ENCODE measurements around the gene ZC3H11A.
"Not testable (repeated sequence)": the region's sequence is repeated elsewhere in the genome, so short reads cannot be mapped to it uniquely, and the experiment has no call there.

Gene ZC3H11A

GRCh38 chr1:203760506-203760905, 34.9 kb upstream of the ZC3H11A start:
- no peak for TF ChIP-seq CTCF (IDR thresholded peaks at IDR 0.05; ENCODE audit: low read depth, low read length)
- no peak for DNase-seq (ENCODE audit: low read depth in 2 of 2)
- no peak overlapping the region for H3K4me3 ChIP-seq (replicated peaks in 1 of 2; ENCODE audit: low read depth in 2 of 2, low read length in 2 of 2)

GRCh38 chr1:203761958-203762357, 33.5 kb upstream of the ZC3H11A start:
- not testable (repeated sequence) for DNase-seq (ENCODE audit: low read depth in 2 of 2); H3K4me3 ChIP-seq (replicated peaks in 1 of 2; ENCODE audit: low read depth in 2 of 2, low read length in 2 of 2)

GRCh38 chr1:203763505-203763904, 31.9 kb upstream of the ZC3H11A start:
- no peak overlapping the region for H3K4me3 ChIP-seq (replicated peaks in 1 of 2; ENCODE audit: low read depth in 2 of 2, low read length in 2 of 2)
- no peak for DNase-seq (ENCODE audit: low read depth in 2 of 2)
- no peak for TF ChIP-seq CTCF (IDR thresholded peaks at IDR 0.05; ENCODE audit: low read depth, low read length)

GRCh38 chr1:203764105-203765028, 31.1 kb upstream of the ZC3H11A start:
- no peak for TF ChIP-seq CTCF (IDR thresholded peaks at IDR 0.05; ENCODE audit: low read depth, low read length)
- DNase-seq (ENCODE audit: low read depth in 2 of 2) = no peak
- no peak overlapping the region for H3K4me3 ChIP-seq (replicated peaks in 1 of 2; ENCODE audit: low read depth in 2 of 2, low read length in 2 of 2)

- TF ChIP-seq CTCF (IDR thresholded peaks at IDR 0.05; ENCODE audit: low read depth, low read length) = no peak
- H3K4me3 ChIP-seq (replicated peaks in 1 of 2; ENCODE audit: low read depth in 2 of 2, low read length in 2 of 2) = no peak within 1 kb of the TSS
- DNase-seq (ENCODE audit: low read depth in 2 of 2) = no peak
Measured at GRCh38 chr1:203765029-203765837, 30.2 kb upstream of the ZC3H11A start, which contains the start of gene LAX1. LAX1 (plus strand) TSS chr1:203765183; CDS start chr1:203765566, 383 bp downstream.

- no peak for DNase-seq (ENCODE audit: low read depth in 2 of 2)
- TF ChIP-seq CTCF (IDR thresholded peaks at IDR 0.05; ENCODE audit: low read depth, low read length) = no peak
- no peak overlapping the region for H3K4me3 ChIP-seq (replicated peaks in 1 of 2; ENCODE audit: low read depth in 2 of 2, low read length in 2 of 2)
Measured at GRCh38 chr1:203768256-203768655, 27.2 kb upstream of the ZC3H11A start.
